OCI-LY1 (cell line): ENCODE results near the gene STK11.

Experiments
- H2AFZ ChIP-seq: fragments of 200-600 bp; sonication (generic), shearing (Covaris generic); 2 replicates; pipeline ENCODE4 v1.6.0; 2014; ENCODE audit warnings: antibody characterized with exemption, mild to moderate bottlenecking, low read length
- H3F3A ChIP-seq: fragments of 200-600 bp; sonication (generic), shearing (Covaris generic); 2 replicates; pipeline ENCODE4 v1.6.0; 2014; ENCODE audit warnings: mild to moderate bottlenecking, antibody characterized with exemption, low read length, moderate library complexity; ENCODE audit not compliant: insufficient read depth
- H3K27ac ChIP-seq: fragments of 200-600 bp; sonication (generic); 2 replicates; pipeline ENCODE4 v1.5.1; 2014; ENCODE audit warnings: low read length, mixed run types, mild to moderate bottlenecking, low read depth; ENCODE audit not compliant: poor library complexity, severe bottlenecking
- H3K27me3 ChIP-seq: fragments of 200-600 bp; sonication (generic); 2 replicates; pipeline ENCODE4 v1.6.0; 2014; ENCODE audit warnings: antibody characterized with exemption, mild to moderate bottlenecking, low read length, moderate library complexity; ENCODE audit not compliant: insufficient read depth
- H3K36me3 ChIP-seq: fragments of 200-600 bp; sonication (generic); 2 replicates; pipeline ENCODE4 v1.6.1; 2014; ENCODE audit warnings: mild to moderate bottlenecking, antibody characterized with exemption, low read length, moderate library complexity, mixed read lengths; ENCODE audit not compliant: insufficient read depth
- H3K4me1 ChIP-seq: fragments of 200-600 bp; sonication (generic); 2 replicates; pipeline ENCODE4 v1.5.1; 2014; ENCODE audit warnings: mild to moderate bottlenecking, low read length, moderate library complexity; ENCODE audit not compliant: insufficient read depth, severe bottlenecking
- H3K4me2 ChIP-seq: fragments of 200-600 bp; sonication (generic), shearing (Covaris generic); 2 replicates; pipeline ENCODE4 v1.6.1; 2014; ENCODE audit warnings: low read length
- H3K4me3 ChIP-seq: fragments of 200-600 bp; sonication (generic); 2 replicates; pipeline ENCODE4 v1.5.1; 2014; ENCODE audit warnings: low read length, low read depth, mild to moderate bottlenecking, mixed read lengths; ENCODE audit not compliant: poor library complexity, severe bottlenecking
- H3K79me2 ChIP-seq: fragments of 200-600 bp; shearing (Covaris generic); 2 replicates; pipeline ENCODE4 v1.6.1; 2016; ENCODE audit warnings: mixed run types, low read length, mixed read lengths; ENCODE audit not compliant: insufficient read depth
- H3K9ac ChIP-seq: fragments of 200-600 bp; sonication (generic), shearing (Covaris generic); 2 replicates; pipeline ENCODE4 v1.6.1; 2014; ENCODE audit warnings: mild to moderate bottlenecking, low read length, mixed read lengths
- H3K9me2 ChIP-seq: fragments of 200-600 bp; sonication (generic), shearing (Covaris generic); 2 replicates; pipeline ENCODE4 v1.6.1; 2014; ENCODE audit warnings: low read depth, mild to moderate bottlenecking, low read length, mixed read lengths
- H3K9me3 ChIP-seq: fragments of 200-600 bp; shearing (Covaris generic); 2 replicates; pipeline ENCODE4 v1.6.1; 2014; ENCODE audit warnings: low read length, mixed read lengths
- H4K20me1 ChIP-seq: fragments of 200-600 bp; sonication (generic), shearing (Covaris generic); 2 replicates; pipeline ENCODE4 v1.6.0; 2016; ENCODE audit warnings: mild to moderate bottlenecking, low read length; ENCODE audit not compliant: insufficient read depth
- EZH2 ChIP-seq: fragments of 200-600 bp; sonication (generic), shearing (Covaris generic); IDR thresholded peaks from 2 replicates; pipeline ENCODE4 v1.8.0; 2017; ENCODE audit warnings: borderline replicate concordance, mixed run types, mild to moderate bottlenecking, antibody characterized with exemption, low read length, moderate library complexity, mixed read lengths
- TF ChIP-seq, protein P1 (sequence below): fragments of 200-600 bp; sonication (generic), shearing (Covaris generic); IDR thresholded peaks from 2 replicates; pipeline ENCODE4 v1.5.1; 2017; ENCODE audit warnings: mild to moderate bottlenecking, antibody characterized with exemption, low read length, moderate library complexity, mixed read lengths

Gene STK11

DNA sequence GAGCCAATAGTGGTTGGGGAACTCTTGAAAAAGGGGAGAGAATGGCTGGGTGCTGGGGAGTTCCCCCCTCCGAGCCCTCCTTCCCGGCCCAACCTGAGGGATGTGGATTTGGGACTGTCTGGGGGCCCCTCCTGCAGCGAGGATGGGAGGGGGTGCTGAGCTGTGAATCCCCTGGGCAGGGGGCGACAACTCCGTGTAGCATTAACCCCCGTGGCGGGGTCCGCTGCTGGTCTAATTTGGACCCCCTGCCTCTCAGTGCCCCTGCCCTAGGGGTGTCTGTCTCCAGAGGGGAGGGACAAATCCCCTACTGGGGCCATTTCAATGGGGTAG lies 52.5 kb downstream of the STK11 start:
- Histone ChIP-seq H3K9me2 (no peaks in the 10 kb centered on the region), H3F3A (peaks cover 5% of the 10 kb centered on the region; the same call in 1 of the 2 replicates), H3K9ac (peak overlapping the region; percentile 77; the same call in 1 of the 2 replicates), H3K27ac (peak overlapping the region; percentile 97), H3K4me1 (peaks cover 56% of the 10 kb centered on the region), H2AFZ (no peak overlapping the region), H3K4me2 (peak overlapping the region; percentile 86; the same call in 1 of the 2 replicates), H3K9me3 (no peaks in the 10 kb centered on the region), H3K79me2 (no peaks in the 10 kb centered on the region), H4K20me1 (no peaks in the 10 kb centered on the region), H3K36me3 (peaks cover 47% of the 10 kb centered on the region), H3K4me3 (no peak overlapping the region), H3K27me3 (no peaks in the 10 kb centered on the region)
- TF ChIP-seq, protein P1, sequence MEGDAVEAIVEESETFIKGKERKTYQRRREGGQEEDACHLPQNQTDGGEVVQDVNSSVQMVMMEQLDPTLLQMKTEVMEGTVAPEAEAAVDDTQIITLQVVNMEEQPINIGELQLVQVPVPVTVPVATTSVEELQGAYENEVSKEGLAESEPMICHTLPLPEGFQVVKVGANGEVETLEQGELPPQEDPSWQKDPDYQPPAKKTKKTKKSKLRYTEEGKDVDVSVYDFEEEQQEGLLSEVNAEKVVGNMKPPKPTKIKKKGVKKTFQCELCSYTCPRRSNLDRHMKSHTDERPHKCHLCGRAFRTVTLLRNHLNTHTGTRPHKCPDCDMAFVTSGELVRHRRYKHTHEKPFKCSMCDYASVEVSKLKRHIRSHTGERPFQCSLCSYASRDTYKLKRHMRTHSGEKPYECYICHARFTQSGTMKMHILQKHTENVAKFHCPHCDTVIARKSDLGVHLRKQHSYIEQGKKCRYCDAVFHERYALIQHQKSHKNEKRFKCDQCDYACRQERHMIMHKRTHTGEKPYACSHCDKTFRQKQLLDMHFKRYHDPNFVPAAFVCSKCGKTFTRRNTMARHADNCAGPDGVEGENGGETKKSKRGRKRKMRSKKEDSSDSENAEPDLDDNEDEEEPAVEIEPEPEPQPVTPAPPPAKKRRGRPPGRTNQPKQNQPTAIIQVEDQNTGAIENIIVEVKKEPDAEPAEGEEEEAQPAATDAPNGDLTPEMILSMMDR, result no peak
- no peak for TF ChIP-seq EZH2

DNA sequence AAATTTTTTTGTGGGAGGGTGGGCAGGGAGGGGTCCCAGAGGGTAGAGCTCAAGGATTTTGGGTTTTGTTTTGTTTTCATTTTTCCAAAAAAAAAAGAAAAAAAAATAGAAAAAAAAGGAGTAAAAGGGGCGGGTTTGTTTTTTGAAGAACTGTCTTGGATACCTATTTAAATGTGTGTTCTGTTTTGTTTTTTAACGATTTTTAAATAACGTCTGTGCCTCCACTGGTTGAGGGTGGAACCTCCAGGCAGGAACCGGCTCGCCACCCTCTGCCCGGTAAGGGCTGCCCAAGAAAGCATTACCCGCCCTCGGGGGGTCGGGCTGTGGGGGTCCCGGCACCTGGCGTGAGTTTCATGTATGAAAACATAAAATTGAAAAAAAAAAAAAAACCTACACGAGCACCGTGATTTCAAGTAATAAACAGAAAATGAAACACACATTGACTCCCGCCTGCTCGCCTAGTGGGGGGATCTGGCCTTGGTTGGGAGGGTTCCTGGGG lies 53.2 kb downstream of the STK11 start:
- peaks cover 58% of the 10 kb centered on the region for H3K4me1 ChIP-seq
- peak overlapping the region; percentile 77 for H3K9ac ChIP-seq
- H3K27ac ChIP-seq, result peak overlapping the region; percentile 97
- peaks cover 5% of the 10 kb centered on the region; the same call in 1 of the 2 replicates for H3F3A ChIP-seq
- TF ChIP-seq EZH2, result no peak
- TF ChIP-seq, protein P1, result no peak
- no peaks in the 10 kb centered on the region for H3K9me3 ChIP-seq
- no peaks in the 10 kb centered on the region for H3K9me2 ChIP-seq
- H2AFZ ChIP-seq, result no peak overlapping the region
- no peaks in the 10 kb centered on the region for H3K27me3 ChIP-seq
- H4K20me1 ChIP-seq, result no peaks in the 10 kb centered on the region
- peak overlapping the region; percentile 86 for H3K4me2 ChIP-seq
- peaks cover 42% of the 10 kb centered on the region for H3K36me3 ChIP-seq
- H3K4me3 ChIP-seq, result peak overlapping the region; percentile 73
- no peaks in the 10 kb centered on the region for H3K79me2 ChIP-seq

DNA sequence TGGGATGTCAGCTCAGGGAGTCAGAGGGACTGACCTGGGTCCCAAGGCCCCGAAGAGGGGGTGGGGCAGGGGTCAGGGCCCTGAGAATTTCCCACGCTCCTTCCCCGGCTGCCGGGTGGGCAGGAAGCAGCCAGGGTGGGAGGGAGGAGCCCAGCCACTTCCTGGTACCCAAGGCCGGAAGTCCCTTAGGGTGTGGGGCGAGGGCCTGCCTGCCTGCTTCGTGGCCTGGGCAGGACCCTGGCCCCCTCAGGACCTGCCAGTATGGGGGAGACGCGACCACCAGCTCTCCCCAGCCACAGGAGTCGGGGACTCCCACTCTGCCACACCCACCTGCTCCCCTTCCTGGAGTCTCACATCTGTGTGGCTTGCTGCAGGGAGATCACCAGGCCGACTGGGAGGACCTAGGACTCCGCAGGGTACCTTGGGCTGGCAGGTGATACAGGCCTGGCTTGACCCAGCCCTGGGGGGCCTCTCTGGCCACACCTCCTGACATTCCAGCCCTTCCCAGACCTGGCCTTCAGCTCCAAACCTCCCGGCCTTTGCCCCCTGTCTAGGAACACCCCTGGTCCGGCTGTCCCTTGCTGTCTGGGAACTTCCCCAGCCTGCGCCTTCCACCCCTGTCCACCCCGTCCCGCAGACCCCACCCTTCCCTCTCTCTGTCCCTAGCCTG lies 53.8 kb downstream of the STK11 start:
- no peak overlapping the region for H2AFZ ChIP-seq
- H4K20me1 ChIP-seq, result no peaks in the 10 kb centered on the region
- peaks cover 5% of the 10 kb centered on the region; the same call in 1 of the 2 replicates for H3F3A ChIP-seq
- peaks cover 36% of the 10 kb centered on the region for H3K36me3 ChIP-seq
- H3K27ac ChIP-seq, result peak overlapping the region; percentile 97
- TF ChIP-seq, protein P1, result no peak
- TF ChIP-seq EZH2, result no peak
- H3K4me3 ChIP-seq, result peak overlapping the region; percentile 73
- no peaks in the 10 kb centered on the region for H3K9me2 ChIP-seq
- H3K9ac ChIP-seq, result peak overlapping the region; percentile 77
- no peaks in the 10 kb centered on the region for H3K27me3 ChIP-seq
- H3K9me3 ChIP-seq, result no peaks in the 10 kb centered on the region
- H3K79me2 ChIP-seq, result no peaks in the 10 kb centered on the region
- H3K4me1 ChIP-seq, result peaks cover 59% of the 10 kb centered on the region
- peak overlapping the region; percentile 86 for H3K4me2 ChIP-seq
